GM12873 (cell line): ENCODE measurements around the gene CAPN10.

Experiments
- TF ChIP-seq, protein P1 (sequence below): IDR thresholded peaks from 2 replicates; pipeline ENCODE4 v1.5.1; 2012; ENCODE audit warnings: low read depth, mild to moderate bottlenecking, moderate library complexity, low read length, control low read depth; ENCODE audit not compliant: insufficient read depth; ENCODE audit errors: missing control alignments

Gene CAPN10

DNA sequence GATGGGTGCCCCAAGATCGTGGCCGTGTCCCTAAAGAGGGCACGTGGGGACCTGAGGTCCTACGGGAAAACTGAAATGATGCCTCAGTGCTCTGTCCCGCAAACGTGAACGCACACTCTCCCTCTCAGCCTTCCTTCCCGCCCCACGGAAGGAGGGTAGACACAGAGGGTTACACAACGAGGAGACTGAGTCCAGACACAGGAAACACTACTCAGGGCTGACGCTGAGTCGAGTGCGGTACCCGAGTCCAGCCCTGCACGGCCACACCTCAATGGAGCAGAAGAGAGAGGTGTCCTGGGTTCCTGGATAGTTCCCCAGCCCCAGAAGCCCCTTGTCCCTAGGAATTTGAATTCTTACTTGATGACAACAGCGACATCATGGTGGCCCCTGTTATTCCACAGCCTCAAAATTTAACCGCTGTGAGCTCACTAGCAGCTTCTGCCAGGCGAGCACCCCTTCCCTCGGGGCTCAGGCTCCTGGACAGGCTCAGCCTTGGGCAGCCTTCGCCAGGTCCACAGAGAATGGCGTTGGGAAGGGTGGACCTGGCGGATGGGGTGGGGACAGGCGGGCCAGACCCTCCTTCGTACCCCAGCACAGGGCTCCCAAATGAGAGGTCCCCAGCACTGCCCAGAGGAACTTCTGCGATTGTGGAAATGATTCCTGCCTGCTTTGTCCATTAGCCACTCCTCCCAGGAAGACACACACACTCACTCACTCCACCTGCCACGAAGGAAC, 19.2 kb upstream of the CAPN10 start:
- TF ChIP-seq, protein P1, sequence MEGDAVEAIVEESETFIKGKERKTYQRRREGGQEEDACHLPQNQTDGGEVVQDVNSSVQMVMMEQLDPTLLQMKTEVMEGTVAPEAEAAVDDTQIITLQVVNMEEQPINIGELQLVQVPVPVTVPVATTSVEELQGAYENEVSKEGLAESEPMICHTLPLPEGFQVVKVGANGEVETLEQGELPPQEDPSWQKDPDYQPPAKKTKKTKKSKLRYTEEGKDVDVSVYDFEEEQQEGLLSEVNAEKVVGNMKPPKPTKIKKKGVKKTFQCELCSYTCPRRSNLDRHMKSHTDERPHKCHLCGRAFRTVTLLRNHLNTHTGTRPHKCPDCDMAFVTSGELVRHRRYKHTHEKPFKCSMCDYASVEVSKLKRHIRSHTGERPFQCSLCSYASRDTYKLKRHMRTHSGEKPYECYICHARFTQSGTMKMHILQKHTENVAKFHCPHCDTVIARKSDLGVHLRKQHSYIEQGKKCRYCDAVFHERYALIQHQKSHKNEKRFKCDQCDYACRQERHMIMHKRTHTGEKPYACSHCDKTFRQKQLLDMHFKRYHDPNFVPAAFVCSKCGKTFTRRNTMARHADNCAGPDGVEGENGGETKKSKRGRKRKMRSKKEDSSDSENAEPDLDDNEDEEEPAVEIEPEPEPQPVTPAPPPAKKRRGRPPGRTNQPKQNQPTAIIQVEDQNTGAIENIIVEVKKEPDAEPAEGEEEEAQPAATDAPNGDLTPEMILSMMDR: no peak

DNA sequence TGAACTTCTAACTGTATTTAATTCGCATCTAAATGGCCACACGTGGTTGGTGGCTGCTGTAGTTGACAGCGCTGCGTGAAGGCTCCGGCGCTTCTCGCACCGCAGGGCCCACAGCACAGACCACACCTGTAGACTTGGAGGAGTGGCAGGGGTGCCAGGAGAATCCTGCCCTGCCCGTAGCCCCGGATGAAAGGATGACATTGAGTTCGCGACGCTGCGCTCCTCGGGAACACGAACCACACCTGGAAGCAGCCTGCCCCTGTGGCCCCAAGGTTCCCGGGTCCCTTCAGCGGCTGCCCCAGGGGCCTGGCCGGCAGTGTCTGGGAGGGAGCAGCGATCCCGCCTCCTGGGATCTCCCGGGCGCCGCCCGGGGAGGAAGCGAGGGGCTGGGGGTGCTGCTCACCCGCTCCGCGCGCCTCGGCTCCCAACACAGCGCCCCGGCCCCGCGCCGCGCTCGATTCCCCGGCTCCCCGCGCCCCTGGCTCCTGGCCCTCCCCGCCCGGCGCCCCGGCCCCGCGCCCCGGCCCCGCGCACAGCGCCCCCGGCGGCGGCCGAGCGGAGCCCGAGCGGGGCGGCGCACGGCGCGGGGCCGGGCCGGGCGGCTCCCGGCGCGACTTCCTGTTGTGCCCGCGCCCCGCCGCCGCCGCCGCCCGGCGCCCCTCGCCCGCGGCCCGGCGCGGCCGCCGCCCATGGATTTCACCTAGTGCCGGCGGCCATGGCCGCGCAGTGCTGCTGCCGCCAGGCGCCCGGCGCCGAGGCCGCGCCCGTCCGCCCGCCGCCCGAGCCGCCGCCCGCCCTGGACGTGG, 18.5 kb upstream of the CAPN10 start, which contains the start of gene RNPEPL1:
RNPEPL1 (plus strand) TSS at position 613 of the 806 bp plus-strand sequence; CDS start at position 716, 103 bp downstream.
- TF ChIP-seq, protein P1: peak; percentile 2

DNA sequence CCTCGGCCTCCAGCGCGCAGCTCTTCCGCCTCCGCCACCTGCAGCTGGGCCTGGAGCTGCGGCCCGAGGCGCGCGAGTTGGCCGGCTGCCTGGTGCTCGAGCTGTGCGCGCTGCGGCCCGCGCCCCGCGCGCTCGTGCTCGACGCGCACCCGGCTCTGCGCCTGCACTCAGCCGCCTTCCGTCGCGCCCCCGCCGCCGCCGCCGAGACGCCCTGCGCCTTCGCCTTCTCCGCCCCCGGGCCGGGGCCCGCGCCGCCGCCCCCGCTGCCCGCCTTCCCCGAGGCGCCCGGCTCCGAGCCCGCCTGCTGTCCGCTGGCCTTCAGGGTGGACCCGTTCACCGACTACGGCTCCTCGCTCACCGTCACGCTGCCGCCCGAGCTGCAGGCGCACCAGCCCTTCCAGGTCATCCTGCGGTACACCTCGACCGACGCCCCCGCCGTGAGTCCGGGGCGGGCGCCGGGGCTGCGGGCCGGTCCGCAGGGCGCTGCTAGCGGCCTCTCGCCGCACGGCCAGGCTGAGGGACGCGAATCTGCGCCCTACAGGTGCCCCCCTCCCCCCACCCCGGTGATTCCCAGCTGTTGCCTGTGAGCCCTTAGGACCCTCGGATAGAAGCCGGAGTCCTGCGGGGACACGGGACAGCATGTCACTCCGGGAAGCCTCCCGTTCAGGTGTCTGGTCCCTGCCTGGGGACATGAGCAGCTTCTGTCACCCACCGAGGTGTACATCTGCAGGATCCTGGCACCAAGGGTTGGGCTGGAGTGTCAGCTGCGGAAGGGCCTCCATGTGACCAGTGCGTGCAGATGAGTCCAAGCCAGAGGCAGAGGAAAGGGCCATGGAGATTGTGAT, 17.6 kb upstream of the CAPN10 start:
- TF ChIP-seq, protein P1: no peak

DNA sequence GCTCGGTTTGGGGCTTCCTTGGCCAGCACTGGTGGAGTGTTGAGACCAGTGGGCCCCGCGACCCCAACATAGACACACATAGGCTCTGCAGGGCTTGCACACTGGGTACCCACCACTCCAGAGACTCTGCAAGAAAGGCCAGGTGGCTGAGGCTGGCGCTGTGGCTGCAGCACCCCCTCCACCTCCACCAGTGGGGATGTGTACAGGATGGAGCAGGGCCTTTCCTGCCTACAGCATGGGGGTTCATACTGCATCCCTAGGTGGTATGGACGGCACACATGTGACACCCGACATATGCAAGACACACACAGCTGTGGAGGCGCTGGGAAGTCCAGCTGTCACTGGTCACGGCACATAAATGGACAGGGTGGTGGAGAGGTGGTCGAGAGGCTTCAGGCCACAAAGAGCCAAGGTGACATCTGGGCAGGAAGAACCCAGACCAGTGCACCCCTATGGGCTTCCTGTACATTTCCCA, 17.0 kb upstream of the CAPN10 start:
- TF ChIP-seq, protein P1: no peak

DNA sequence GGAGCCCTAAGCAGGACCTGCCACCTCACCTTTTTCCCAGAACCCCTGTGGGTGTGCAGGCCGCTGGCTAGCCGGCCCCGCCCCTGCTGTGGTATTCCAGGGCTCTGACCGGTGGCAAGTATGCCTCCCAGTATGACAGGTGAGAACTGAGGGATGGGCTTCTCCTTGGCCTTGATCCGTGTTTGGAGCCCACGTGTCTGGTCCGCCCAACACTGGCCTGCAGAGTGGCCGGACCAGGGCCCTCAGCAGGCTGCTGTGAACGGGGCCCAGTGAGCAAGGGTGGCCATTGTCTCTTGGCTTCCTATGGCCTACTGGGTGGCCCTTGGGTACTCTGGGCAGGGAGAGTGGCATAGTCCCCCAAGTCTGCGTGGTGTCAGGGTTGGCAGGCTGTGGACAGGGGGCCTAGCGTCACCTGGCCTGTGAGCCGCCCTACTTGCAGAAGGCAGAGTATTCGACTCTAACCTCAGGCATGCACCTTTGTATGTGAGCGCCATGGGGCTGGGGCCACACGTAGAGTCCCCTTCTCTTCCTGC, 16.5 kb upstream of the CAPN10 start:
- TF ChIP-seq, protein P1: no peak

DNA sequence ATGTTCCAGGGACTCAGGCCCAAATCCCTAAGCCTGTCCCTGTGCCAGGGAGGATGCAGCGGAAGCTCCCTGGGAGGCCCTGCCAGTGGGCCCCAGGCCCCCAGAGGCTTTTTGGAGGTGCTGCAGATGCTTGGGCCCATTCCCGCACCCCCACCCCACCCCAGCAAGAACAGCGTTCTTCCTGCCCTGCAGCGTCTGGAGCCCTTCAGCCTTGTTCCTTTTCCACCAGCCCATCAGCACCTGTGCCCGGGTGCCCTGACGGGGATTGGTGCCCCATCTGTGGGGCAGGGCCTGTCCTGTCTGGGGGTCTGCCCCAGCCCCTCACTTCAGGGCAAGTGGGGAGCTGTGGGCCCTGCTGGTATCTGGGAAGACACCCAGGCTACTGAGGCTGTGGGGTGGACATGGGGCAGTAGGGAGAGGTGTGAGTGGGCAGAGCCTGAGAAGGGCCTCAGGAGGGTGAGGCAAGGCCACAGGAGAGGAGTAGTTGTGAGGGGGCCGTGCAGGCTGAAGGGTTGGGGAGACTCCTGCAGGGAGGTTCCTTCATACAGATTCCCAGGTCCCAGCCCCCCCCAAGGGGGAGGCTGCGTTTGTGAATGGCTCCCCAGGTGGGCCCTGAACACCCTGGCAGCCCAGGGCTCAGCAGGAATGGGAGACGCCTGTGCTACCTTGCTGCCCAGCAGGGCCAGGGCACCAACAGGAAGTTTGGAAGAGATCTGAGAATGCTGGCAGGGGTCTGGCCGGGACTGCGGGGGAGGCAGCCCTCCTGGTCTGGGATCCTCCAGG, 15.8 kb upstream of the CAPN10 start:
- TF ChIP-seq, protein P1: no peak
